ENCODE results near the gene DCST2.
A peak's percentile ranks its signal among the peaks of the same experiment; 100 is the strongest.

Gene DCST2

GRCh38 chr1:155023627-155024026 lies 10.0 kb downstream of the DCST2 start:
- no peaks in the 10 kb centered on the region for H3K9me3 ChIP-seq (replicated peaks in 1 of 2; ENCODE audit: control insufficient read depth in 2 of 2, insufficient read depth in 1 of 2, low read depth in 1 of 2, low read length in 2 of 2)
- no peak overlapping the region for H3K27ac ChIP-seq (replicated peaks; ENCODE audit: low read length)
- H3K36me3 ChIP-seq (replicated peaks in 1 of 2; ENCODE audit: control insufficient read depth in 2 of 2, insufficient read depth in 2 of 2, low read length in 2 of 2): no peaks in the 10 kb centered on the region
- peak overlapping the region; percentile 25 for H3K14ac ChIP-seq (ENCODE audit: low read length)
- no peaks in the 10 kb centered on the region for H3K79me1 ChIP-seq (ENCODE audit: low read depth, low read length)
- H3K4ac ChIP-seq (ENCODE audit: low read length): no peak overlapping the region
- no peak overlapping the region for H3K9ac ChIP-seq (ENCODE audit: low read depth, low read length, poor library complexity)
- H2BK5ac ChIP-seq (ENCODE audit: low read length): no peak overlapping the region
- no CpG with 5 or more reads among the region's 5 CpGs for WGBS, 2 donors (ENCODE audit: extremely low coverage in 2 of 2, insufficient read length in 2 of 2, insufficient replicate concordance in 1 of 2)
- H2AK5ac ChIP-seq (ENCODE audit: low read depth, low read length): no peak overlapping the region
- DNase-seq (ENCODE audit: low spot score): no peak
- no peaks in the 10 kb centered on the region for H3K27me3 ChIP-seq (ENCODE audit: control insufficient read depth in 3 of 3, insufficient read depth in 3 of 3, low read depth in 1 of 3, low read length in 3 of 3)
- no peak overlapping the region for H2BK15ac ChIP-seq (ENCODE audit: low read length)
- no peak overlapping the region for H4K8ac ChIP-seq (ENCODE audit: low read depth, low read length)
- no peak overlapping the region for H3K4me3 ChIP-seq (ENCODE audit: low read length in 2 of 2)
- H3K23ac ChIP-seq (ENCODE audit: low read depth, low read length, poor library complexity): no peak overlapping the region
- no peak overlapping the region for H2BK12ac ChIP-seq (ENCODE audit: low read length)
- no peak overlapping the region for H2AFZ ChIP-seq (ENCODE audit: low read length)
- H2BK120ac ChIP-seq (ENCODE audit: low read depth, low read length): no peak overlapping the region
- H3K4me1 ChIP-seq (ENCODE audit: control insufficient read depth in 2 of 2, insufficient read depth in 1 of 2, low read depth in 1 of 2, low read length in 2 of 2): peaks cover 13 to 14% of the 10 kb centered on the region in 2 donors
- no peak overlapping the region for H4K91ac ChIP-seq (ENCODE audit: low read depth, low read length, poor library complexity)
- H3K4me2 ChIP-seq (ENCODE audit: insufficient read depth, low read length, poor library complexity, severe bottlenecking): no peak overlapping the region
- H3K18ac ChIP-seq (ENCODE audit: low read length): no peak overlapping the region

DNA sequence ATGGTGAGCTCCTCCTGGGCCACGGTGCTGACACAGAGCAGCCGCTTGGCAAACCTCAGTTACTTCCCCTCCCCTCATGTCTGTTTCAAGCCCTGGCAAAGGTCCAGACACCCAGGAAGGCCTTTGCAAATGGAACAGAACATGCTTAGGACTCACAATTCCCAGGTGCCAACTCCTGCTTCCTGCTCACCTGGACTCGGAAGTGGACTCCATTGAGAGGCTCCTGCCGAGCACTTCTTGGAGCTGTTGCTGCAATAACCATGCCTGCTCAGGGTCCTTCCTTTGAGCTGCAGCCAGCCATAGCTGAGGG lies 10.7 kb downstream of the DCST2 start:
- no peak for DNase-seq (ENCODE audit: low spot score)
- Histone ChIP-seq H3K79me1 (ENCODE audit: low read depth, low read length) (no peaks in the 10 kb centered on the region), H2BK5ac (ENCODE audit: low read length) (no peak overlapping the region), H3K23ac (ENCODE audit: low read depth, low read length, poor library complexity) (no peak overlapping the region), H3K4me2 (ENCODE audit: insufficient read depth, low read length, poor library complexity, severe bottlenecking) (no peak overlapping the region), H2BK120ac (ENCODE audit: low read depth, low read length) (no peak overlapping the region), H3K27ac (replicated peaks; ENCODE audit: low read length) (no peak overlapping the region), H3K9me3 (replicated peaks in 1 of 2; ENCODE audit: control insufficient read depth in 2 of 2, insufficient read depth in 1 of 2, low read depth in 1 of 2, low read length in 2 of 2) (no peaks in the 10 kb centered on the region), H3K36me3 (replicated peaks in 1 of 2; ENCODE audit: control insufficient read depth in 2 of 2, insufficient read depth in 2 of 2, low read length in 2 of 2) (no peaks in the 10 kb centered on the region), H3K27me3 (ENCODE audit: control insufficient read depth in 3 of 3, insufficient read depth in 3 of 3, low read depth in 1 of 3, low read length in 3 of 3) (no peaks in the 10 kb centered on the region), H2AFZ (ENCODE audit: low read length) (no peak overlapping the region), H3K9ac (ENCODE audit: low read depth, low read length, poor library complexity) (no peak overlapping the region), H3K18ac (ENCODE audit: low read length) (no peak overlapping the region), H2BK15ac (ENCODE audit: low read length) (no peak overlapping the region), H3K14ac (ENCODE audit: low read length) (no peak overlapping the region), H4K8ac (ENCODE audit: low read depth, low read length) (no peak overlapping the region), H3K4me3 (ENCODE audit: low read length in 2 of 2) (no peak overlapping the region), H3K4me1 (ENCODE audit: control insufficient read depth in 2 of 2, insufficient read depth in 1 of 2, low read depth in 1 of 2, low read length in 2 of 2) (peaks cover 17 to 18% of the 10 kb centered on the region in 2 donors), H2BK12ac (ENCODE audit: low read length) (no peak overlapping the region), H2AK5ac (ENCODE audit: low read depth, low read length) (peak overlapping the region; percentile 54), H4K91ac (ENCODE audit: low read depth, low read length, poor library complexity) (no peak overlapping the region), H3K4ac (ENCODE audit: low read length) (no peak overlapping the region)
- no CpG with 5 or more reads among the region's 4 CpGs for WGBS, 2 donors (ENCODE audit: extremely low coverage in 2 of 2, insufficient read length in 2 of 2, insufficient replicate concordance in 1 of 2)

GRCh38 chr1:155022136-155022926 lies 11.2 kb downstream of the DCST2 start:
- Histone ChIP-seq H3K27me3 (ENCODE audit: control insufficient read depth in 3 of 3, insufficient read depth in 3 of 3, low read depth in 1 of 3, low read length in 3 of 3) (no peaks in the 10 kb centered on the region), H2BK120ac (ENCODE audit: low read depth, low read length) (no peak overlapping the region), H4K8ac (ENCODE audit: low read depth, low read length) (no peak overlapping the region), H3K79me1 (ENCODE audit: low read depth, low read length) (no peaks in the 10 kb centered on the region), H3K4me1 (ENCODE audit: control insufficient read depth in 2 of 2, insufficient read depth in 1 of 2, low read depth in 1 of 2, low read length in 2 of 2) (peaks cover 17 to 21% of the 10 kb centered on the region in 2 donors), H2BK15ac (ENCODE audit: low read length) (no peak overlapping the region), H3K36me3 (replicated peaks in 1 of 2; ENCODE audit: control insufficient read depth in 2 of 2, insufficient read depth in 2 of 2, low read length in 2 of 2) (no peaks in the 10 kb centered on the region), H2BK5ac (ENCODE audit: low read length) (no peak overlapping the region), H3K4ac (ENCODE audit: low read length) (no peak overlapping the region), H2AFZ (ENCODE audit: low read length) (no peak overlapping the region), H3K23ac (ENCODE audit: low read depth, low read length, poor library complexity) (no peak overlapping the region), H3K9ac (ENCODE audit: low read depth, low read length, poor library complexity) (no peak overlapping the region), H2BK12ac (ENCODE audit: low read length) (no peak overlapping the region), H3K18ac (ENCODE audit: low read length) (no peak overlapping the region), H3K9me3 (replicated peaks in 1 of 2; ENCODE audit: control insufficient read depth in 2 of 2, insufficient read depth in 1 of 2, low read depth in 1 of 2, low read length in 2 of 2) (no peaks in the 10 kb centered on the region), H3K14ac (ENCODE audit: low read length) (no peak overlapping the region), H4K91ac (ENCODE audit: low read depth, low read length, poor library complexity) (no peak overlapping the region), H2AK5ac (ENCODE audit: low read depth, low read length) (peak overlapping the region; percentile 54), H3K4me3 (ENCODE audit: low read length in 2 of 2) (no peak overlapping the region), H3K4me2 (ENCODE audit: insufficient read depth, low read length, poor library complexity, severe bottlenecking) (no peak overlapping the region), H3K27ac (replicated peaks; ENCODE audit: low read length) (no peak overlapping the region)
- WGBS, 2 donors (ENCODE audit: extremely low coverage in 2 of 2, insufficient read length in 2 of 2, insufficient replicate concordance in 1 of 2): no CpG with 5 or more reads among the region's 8 CpGs
- no peak for DNase-seq (ENCODE audit: low spot score)

DNA sequence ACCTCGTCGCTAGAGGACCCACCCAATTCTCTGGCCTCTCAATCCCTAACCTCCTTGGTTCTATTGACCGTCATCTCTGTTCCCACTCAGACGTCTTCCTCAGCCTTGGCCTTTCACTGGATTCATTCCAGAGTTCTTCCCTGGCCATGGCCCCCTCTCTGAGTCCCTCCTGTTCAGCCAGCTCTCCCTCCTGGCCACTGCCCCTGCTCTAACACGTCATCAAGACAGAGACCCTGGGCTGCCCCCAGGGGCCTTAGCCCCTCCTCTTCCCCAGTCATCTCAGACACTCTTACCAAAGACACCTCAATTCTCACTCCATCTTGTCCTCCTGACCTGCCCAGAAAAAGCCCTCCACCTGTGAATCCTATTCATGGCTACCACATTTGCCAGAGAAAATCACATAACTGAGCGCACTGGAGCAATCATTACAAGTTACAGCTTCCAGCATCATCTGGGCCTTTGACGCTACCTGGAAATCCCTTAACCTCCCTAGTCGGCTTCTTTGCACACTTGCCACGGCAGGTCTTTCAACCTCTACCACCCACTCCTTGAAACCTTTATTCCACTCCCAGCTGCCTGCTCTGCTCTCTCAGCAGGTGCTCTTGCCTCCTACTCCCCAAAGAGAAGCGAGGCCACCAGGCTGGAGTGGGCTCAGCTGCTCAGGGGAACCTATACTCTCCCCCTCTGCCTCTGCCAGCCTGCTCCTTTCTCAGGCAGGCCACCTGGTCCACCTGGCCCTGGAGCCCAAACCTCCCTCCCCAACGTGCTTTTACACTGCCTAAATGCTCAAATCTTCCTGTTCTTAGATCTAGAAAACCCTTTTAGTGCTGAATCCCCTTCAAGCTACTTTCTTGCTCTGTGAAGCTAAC lies 14.0 kb downstream of the DCST2 start:
- Histone ChIP-seq H3K18ac (ENCODE audit: low read length) (peak overlapping the region; percentile 73), H3K4me3 (ENCODE audit: low read length in 2 of 2) (no peak overlapping the region), H3K4ac (ENCODE audit: low read length) (peak overlapping the region; percentile 46), H2AFZ (ENCODE audit: low read length) (no peak overlapping the region), H2BK15ac (ENCODE audit: low read length) (no peak overlapping the region), H3K27me3 (ENCODE audit: control insufficient read depth in 3 of 3, insufficient read depth in 3 of 3, low read depth in 1 of 3, low read length in 3 of 3) (no peaks in the 10 kb centered on the region), H2BK12ac (ENCODE audit: low read length) (no peak overlapping the region), H3K36me3 (replicated peaks in 1 of 2; ENCODE audit: control insufficient read depth in 2 of 2, insufficient read depth in 2 of 2, low read length in 2 of 2) (peaks cover 13 to 14% of the 10 kb centered on the region in 2 donors), H3K14ac (ENCODE audit: low read length) (peak overlapping the region; percentile 32), H3K27ac (replicated peaks; ENCODE audit: low read length) (peak overlapping the region; percentile 58), H2BK120ac (ENCODE audit: low read depth, low read length) (no peak overlapping the region), H4K8ac (ENCODE audit: low read depth, low read length) (no peak overlapping the region), H3K4me1 (ENCODE audit: control insufficient read depth in 2 of 2, insufficient read depth in 1 of 2, low read depth in 1 of 2, low read length in 2 of 2) (peaks cover 19 to 27% of the 10 kb centered on the region in 2 donors), H2AK5ac (ENCODE audit: low read depth, low read length) (no peak overlapping the region), H3K9ac (ENCODE audit: low read depth, low read length, poor library complexity) (no peak overlapping the region), H3K9me3 (replicated peaks in 1 of 2; ENCODE audit: control insufficient read depth in 2 of 2, insufficient read depth in 1 of 2, low read depth in 1 of 2, low read length in 2 of 2) (no peaks in the 10 kb centered on the region), H3K79me1 (ENCODE audit: low read depth, low read length) (no peaks in the 10 kb centered on the region), H3K4me2 (ENCODE audit: insufficient read depth, low read length, poor library complexity, severe bottlenecking) (no peak overlapping the region), H3K23ac (ENCODE audit: low read depth, low read length, poor library complexity) (no peak overlapping the region), H4K91ac (ENCODE audit: low read depth, low read length, poor library complexity) (no peak overlapping the region), H2BK5ac (ENCODE audit: low read length) (no peak overlapping the region)
- no peak for DNase-seq (ENCODE audit: low spot score)
- no CpG with 5 or more reads among the region's 11 CpGs for WGBS, 2 donors (ENCODE audit: extremely low coverage in 2 of 2, insufficient read length in 2 of 2, insufficient replicate concordance in 1 of 2)

All from neuronal stem cell (in vitro differentiated cells).